OCI-M1 (cell line): ENCODE data around the gene MYL11.

ENCODE experiments used
- DNase-seq: peaks from one replicate; lab custom pipeline; 2025; lab: John Stamatoyannopoulos, UW

Gene MYL11

GRCh38 chr16:30421010-30421409 is 46.4 kb downstream of the MYL11 start:
- DNase-seq: no peak
